Superior temporal gyrus (tissue), 1 donor: ENCODE results near the gene SBSN.
A peak's percentile ranks its signal among the peaks of the same experiment; 100 is the strongest.

Experiments used
- DNase-seq: peaks from one replicate; pipeline ENCODE4 v3.0.0-alpha.2; 2016; ENCODE audit errors: extremely low spot score

The SBSN gene

DNA sequence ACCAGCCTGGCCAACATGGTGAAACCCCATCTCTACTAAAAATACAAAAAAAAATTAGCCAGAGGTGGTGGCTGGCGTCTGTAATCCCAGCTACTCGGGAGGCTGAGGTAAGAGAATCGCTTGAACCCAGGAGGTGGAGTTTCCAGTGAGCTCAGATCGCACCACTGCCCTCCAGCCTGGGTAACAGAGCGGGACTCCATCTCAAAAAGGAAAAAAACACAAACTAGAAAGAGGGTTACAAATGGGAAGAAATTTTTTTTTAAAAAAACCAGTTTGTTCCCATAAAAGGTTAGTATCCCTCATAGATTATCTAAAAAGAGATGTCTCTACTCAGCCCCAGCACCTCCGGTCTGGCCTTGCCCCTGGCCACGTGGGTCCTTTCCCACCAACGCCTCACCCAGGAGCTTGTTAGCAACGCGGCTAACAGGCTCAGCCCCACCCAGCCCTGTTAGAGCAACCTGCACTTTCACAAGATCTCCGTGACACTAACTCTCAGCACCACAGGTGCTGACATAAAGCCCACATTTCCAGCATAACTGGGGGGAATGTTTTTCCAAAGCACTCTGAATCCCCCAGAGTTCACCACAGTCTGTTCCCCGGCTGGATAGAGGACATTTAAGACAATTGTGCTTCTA lies 19.0 kb downstream of the SBSN start:
- no peak for DNase-seq

DNA sequence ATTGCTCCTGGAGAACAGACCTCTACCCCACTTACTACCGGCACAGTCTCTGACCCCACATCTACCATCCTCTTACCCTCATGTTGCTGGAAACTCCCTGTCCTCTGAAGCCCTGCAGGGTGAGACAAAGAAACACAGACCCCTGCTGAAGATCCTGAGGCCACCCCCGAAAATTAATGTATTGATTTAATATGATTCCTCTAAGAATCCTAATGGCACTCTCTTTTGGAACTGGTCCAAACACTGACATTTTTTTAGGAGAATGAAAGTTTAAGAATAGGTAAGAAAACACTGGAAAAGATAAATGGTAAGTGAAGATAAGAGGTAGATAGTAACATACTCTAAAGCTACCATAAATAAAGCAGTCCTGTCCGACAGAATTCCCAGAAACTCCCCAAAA lies 20.0 kb downstream of the SBSN start:
- no peak for DNase-seq

DNA sequence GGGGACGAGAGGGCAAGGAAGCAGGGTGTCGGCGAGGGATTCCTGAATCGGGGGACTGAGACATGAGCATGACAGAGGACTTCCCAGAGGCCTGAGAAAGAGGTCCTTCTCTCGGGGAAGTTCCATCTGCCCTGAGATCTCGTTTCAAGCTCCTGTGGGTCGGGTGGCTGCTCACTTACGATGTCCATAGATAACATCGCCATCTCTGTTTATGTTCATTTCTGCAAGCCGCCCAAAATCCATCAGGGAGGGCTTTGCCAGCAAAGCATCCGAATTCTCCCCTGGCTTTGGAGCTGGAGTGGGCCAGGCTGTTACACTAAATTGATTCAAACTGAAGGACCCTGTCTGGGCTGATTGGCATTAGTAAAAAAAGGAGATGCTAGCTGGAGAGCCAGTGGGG lies 20.6 kb downstream of the SBSN start:
- no peak for DNase-seq

DNA sequence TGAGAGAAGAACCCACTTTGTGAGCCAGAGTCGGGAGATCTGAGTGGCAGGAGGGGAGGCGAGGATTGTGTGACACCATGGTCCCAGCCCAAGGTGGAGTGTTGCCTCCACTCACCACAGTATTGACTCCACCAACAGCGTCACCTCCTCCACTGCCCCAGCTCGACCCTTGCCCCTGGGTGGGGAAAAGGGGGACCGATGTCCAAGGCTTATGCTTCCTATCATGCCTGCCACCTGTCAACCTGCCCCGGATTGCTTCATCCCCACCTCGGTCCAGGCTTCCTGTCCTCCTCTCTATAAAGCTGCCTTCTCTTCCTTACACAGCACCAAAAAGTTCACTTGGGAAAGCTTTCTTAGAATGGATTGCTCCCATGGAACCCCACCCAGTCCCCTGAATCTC lies 22.1 kb downstream of the SBSN start:
- no peak for DNase-seq

DNA sequence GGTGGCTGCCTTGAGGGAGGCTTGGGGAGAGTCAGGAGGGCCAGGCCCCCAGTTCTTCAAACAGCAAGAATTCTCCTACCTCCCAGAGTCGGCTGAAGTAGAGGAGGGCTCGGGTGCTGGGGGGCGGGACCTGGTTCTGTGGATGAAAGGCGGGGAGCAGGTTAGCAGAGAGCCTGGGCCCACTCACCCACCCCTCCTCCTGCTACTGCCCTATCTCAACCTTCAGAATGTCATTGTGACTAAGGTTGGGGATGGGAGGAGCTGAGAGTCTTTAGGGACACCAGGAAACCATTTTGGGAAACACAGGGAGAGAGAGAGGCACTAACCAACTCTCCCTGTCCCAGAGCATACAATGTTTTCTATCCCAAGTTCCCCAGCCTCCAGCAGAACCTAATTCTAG lies 25.4 kb downstream of the SBSN start:
- DNase-seq: no peak

DNA sequence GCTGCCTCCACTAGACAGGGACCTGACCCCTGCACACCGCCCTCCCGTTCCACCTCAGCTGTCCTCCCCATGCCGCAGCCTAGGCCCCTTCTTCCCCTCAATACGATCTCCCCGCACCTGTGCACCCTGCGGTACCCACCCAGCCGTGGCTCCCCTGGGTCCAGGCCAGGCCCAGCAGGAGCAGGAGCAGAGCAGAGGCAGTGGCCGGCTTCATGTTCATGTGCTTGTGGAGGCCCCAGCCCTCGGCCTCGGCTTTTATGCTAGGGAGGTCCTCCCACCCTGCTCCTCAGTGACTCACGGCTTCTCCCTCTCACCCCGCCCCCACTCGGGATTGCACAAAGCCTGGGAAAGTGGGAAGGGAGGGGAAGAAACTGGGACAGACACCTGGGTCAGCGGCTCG lies 26.4 kb downstream of the SBSN start:
- DNase-seq: no peak

DNA sequence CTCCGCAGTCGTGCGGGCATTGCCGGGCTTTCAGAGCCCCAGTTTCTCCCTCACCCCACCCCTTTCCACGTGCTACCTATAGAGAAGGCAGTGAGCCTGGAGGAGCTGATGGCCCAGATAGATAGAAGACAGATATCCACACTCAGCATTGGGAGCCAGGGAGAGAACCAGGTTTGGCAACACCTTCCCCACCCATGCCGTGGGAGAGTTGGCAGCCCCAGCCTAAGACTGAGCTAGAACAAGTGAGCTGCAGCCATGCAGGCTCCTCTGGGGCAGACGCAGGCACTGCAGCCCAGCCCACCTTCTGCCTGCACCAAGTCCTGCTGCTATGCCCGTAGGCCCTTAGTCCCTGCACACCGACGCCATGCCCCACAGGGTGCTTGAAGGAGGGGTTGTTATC lies 27.5 kb downstream of the SBSN start:
- DNase-seq: no peak

DNA sequence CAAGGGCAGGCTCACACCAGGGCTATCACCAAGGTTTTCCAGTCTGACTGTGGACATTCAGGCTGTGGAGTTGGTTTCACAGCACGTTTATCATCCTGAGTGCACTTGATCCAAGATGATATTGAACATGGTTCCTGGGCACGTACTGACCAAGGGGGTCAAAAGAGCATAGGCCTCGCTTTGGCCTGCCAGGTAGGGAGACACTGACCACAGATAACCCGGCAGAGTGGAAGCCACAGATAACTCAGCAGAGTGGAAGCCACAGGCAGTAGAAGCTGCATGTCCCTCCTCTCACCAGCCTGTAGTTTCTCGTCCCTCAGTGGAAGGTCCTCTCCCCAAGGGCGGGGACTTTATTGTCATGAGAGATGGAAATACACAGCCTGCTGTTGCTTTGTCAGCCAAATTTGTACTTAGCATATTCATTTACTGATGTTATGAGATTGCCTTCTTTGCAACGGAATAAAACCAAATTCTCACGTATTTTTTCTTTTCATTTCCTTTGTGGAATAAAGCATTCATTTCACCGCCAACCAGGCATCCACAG lies 29.1 kb downstream of the SBSN start:
- DNase-seq: no peak

DNA sequence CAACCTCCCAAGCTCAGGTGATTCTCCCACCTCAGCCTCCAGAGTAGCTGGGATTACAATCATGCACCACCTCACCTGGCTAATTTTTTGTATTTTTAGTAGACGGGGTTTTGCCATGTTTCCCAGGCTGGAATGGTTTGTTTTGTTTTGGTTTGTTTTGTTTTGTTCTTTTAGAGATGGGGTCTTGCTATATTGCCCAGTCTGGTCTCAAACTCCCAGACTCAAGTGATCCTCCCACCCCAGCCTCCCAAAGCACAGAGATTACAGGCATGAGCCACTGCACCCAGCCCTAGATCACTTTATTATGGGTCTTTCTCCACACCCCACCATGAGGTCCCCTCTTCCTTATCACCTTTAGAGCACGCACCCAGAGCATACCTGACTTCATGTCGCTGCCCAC lies 29.9 kb downstream of the SBSN start:
- DNase-seq: no peak

DNA sequence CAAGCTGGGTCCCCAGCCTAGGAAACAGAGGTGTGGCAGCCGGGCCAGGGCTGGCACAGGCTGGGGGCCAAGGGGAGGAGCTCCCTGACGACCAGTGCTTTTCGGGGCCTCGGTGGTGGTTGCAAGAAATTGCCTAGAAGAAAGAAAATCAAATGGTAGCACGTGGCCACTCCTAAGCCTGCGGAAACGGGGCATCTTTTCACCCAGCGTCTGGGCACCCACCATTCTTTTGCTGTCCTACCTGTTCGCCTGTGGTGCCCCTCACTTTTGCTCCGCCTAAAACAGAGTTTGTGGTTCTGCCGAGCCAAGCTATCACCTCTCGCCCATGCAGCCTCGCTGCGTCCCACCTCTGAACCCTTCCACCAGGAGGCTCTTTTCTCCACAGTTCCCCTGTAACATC lies 30.7 kb downstream of the SBSN start:
- DNase-seq: no peak

DNA sequence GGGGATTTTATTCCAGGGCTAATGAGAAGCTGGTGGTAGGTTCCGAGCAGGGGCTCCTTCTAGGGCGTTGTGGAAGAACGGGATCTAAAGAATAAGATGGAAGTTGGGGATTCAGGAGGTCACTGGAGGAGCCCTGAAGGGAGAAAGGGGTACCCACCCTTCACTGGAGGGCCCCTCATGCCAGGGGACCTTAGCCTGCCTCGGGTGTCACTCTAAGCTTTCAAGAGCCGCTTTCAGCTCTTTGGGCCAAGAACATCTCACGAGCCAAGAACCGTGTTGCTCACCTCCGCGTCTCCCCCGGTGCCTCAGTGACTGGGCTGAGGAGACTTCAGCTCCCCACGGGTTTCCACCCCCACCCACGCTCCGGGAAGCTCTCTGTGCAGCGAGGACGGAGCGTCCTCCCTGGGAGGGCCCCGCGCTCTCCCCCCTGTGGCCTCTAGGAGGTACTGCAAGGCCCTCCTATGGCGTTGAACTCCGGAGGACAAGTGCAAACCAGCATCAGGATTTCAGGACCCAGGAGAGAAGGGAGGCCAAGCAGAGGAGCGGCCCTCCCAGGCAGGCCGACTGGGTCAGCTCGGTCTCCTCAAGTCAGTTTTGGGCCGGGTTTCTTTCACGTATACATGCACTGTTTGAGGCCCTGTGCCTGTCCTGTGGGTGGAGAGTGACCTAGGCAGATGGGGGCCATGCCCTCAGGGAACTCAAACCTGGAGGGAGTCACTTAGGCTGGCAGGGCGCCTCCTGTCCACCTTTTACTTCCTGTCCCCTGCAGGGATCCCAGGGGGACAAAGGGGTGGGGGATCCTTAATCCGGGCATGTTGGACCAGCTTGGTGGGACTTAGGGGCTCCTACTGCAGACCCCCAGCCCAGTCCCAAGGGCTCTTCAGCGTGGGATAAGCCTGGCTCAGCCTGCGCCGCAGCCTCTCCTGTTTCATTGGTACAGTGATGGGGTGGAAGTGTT lies 32.7 kb downstream of the SBSN start:
- peak; percentile 76 for DNase-seq

DNA sequence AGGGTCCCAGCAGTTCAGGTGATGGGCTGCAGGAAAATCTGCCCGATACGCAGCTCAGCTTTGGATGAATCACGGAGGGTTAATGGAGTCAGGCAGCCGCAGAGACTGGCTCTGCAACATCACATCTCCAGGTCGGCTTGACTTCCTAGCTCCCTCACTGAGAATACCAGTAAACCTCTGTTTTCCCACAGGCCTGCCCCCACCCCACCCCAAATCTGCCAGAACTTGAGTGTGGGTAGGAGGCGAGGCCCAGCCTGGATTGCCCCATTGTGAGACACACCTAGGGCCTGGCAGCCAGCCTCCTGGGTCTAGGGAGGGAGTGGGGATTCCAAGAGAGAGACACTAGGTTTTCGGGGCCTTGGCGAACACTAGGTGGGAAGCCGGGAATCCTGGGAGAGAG lies 34.1 kb downstream of the SBSN start:
- no peak for DNase-seq

DNA sequence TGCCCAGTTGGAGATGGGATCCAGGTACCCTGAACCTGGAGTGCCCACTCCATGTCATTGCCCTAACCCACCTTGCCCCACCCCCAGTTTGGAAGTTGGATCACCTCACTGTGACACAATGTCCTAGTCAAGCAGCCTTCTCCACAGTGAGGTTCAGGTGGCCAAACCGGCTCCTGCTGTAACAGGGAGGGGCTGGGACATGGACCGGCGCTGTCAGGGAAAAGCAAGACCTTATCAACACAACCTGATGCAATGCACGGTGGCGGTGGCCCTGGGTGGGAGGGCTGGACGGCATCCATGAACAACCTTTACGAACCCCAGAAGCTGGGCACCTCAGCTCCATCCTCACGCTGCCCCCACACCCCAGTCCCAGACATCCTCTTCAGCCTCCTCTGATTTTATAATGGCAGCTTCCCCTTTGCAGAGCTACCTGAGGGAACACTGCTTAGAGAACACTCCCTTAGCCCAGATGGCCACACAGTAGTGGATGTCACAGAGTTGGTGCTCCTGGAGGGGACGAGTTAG lies 36.2 kb downstream of the SBSN start:
- no peak for DNase-seq

DNA sequence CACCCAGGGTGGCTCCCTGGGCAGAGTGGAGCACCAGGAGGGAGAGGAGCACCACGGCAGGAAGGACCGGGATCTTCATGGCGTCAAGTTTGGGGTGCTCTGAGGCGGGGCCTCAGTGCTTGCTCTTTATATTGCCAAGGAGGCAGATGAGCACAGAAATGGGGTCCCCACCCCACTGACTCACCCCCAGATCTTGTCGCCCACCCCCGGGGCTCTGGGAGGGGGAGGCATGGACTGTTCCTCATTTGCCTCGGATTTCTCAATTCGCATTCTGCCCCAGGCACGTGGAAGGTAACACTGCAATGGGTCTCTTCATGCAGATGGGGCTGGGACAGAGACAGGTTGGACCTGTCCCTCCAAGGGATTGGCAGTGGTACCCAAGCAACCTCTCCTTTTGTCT lies 37.7 kb downstream of the SBSN start, which contains the start of gene KRTDAP:
TSS of gene KRTDAP (minus strand) at position 101 of the 400 bp plus-strand sequence. CDS start at position 79, 22 bp downstream.
- no peak for DNase-seq

DNA sequence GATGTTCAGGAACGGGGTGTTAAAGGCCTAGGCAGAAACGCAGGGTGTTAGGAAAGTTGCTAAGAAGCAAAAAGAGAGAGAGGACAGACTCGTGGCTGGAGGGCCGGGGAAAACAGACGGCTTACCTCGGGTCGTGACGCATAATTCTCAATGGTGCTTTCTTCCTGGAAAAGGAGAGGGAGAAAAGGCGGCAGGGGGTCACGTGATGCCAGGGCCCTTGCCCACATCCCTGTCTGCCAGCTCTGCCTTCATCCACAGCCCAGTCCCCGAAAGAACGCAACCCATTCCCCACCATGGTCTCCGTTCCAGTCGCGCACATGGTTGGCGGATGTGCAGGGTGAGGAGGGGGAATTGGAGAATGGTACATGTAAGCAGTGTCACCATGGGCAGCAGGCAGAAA lies 39.4 kb downstream of the SBSN start:
- DNase-seq: no peak

DNA sequence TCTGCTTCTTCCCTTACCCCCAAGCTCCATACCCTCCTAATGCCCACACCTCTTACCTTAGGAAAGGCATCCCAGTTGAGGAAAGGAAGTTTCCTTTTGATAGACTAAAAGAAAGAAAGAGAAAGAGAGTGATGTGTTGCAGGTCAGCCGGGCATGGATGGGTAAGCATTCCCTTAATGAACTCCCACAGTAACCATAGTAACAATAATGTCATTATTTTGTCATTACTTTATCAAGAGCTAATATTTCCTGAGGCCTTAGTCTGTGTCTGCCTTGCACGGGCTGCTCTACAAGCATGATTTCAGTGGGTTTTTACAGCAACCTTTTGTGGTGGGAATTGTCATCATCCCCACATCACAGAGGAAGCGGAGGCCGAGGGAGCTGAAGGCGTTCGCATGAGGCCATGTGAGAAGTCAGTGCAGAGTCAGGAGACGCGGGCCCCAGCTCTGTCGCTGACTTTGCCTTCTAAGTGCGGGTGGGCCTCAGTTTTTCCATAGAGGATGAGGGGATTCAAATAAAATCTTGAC lies 40.4 kb downstream of the SBSN start:
- no peak for DNase-seq

DNA sequence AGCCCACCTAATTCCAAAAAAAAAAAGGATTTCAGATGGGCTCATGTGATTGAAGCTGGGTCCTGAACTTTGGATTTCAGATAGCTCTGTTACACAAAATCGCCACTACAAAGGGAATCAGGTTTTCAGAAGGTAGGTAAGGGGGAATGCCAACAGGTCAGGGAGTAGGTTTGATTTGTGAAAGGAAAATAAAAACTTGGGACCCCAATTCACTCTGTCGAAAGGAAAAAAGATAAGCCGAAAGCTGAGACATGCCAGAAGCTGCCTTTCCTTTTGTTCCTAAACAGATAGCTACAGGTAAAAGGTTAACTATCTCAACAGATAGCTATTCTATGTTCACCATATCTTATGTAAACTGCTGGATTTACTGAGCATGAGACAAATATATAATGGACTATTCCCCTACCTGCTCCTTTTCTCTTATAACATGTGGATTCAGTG lies 41.8 kb downstream of the SBSN start:
- DNase-seq: no peak

DNA sequence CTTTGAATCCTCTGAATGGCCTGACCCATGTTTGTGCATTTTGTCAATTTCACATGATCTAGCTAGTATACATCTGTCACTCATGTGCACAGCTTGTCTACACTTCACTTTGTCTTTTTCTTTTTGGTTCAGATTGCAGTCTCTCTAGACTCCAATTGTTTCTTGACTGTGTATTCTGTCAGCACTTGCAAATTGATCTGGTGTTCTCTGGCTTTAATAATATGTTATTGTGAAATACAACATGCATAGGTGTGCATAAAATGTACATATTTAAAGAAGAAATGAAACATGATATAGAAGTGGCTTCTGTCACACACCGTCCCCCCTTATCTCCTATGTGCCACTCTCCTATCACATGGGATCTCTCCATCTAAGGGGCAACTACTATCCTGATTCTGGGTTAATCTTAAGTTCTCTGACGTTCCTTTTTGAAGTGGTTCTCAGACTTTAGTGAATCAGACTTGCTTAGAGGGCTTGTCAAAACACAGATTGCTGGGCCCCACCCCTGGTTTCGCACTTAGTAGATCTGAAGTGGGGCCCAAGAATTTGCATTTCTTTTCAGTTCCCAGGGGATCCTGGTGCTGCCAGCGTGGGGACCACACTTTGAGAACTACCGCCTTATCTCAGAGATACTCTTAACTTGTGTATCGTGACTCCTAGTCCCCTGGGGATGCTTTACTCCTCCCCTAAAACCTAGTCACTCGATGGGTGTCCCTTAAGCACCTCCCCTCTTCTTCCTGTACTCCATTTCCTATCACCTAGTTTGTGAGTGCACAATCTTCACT lies 43.7 kb downstream of the SBSN start:
- DNase-seq: no peak

DNA sequence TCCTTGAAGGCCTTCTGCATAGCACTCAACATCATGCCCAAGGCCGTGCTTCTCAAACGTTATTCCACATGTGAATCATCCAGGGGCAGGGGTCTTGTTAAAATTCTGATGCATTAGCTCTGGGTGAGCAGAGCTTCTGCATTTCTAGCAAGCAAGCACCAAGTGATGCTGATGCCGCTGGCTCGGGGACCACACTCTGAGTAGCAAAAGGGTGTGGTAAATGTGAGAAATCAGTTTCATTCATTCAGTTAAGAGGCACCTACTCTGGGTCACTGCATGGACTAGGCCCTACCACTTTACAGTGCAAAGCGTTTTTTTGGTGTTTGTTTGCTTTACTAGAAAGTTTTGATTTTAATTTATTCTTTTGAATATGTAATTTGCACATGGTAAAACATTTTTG lies 45.0 kb downstream of the SBSN start:
- DNase-seq: no peak

DNA sequence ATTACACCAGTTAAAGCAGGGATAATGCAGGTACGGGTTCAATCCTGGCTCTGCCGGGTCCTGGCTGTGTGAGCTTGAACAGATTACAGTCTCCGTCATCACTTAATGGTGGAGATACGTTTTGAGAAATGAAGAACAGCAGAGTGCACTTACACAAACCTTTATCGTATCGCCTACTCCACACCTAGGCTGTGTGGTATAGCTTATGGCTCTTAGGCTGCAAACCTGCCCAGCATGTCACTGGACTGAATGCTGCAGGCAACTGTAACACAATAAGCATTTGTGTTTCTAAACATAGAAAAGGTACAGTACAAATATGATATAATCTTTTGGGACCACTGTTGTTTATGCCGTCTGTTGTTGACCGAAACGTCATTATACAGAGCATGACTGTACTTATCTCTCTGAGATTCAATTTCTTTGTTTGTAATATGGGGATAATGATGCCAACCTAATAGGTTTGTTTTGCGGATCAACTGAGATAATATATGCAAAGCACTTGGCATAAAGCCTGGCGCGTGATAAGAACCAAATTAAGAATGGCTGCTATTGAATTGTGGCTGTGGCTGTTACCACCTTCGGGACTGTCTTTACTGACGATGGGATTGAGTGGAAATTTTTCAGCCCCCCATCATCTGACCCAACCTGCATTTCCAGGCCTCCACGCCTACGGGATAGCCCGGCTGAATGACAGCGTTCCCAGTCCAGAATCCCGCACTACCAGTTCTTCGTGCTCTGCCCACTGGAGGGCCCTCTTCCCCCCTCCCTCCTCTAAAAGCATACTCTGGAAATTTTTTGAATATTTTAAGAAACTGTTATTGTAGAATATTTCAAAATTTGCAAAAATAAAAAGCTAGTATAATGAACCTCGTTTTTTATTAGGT lies 49.1 kb downstream of the SBSN start:
- DNase-seq: no peak

DNA sequence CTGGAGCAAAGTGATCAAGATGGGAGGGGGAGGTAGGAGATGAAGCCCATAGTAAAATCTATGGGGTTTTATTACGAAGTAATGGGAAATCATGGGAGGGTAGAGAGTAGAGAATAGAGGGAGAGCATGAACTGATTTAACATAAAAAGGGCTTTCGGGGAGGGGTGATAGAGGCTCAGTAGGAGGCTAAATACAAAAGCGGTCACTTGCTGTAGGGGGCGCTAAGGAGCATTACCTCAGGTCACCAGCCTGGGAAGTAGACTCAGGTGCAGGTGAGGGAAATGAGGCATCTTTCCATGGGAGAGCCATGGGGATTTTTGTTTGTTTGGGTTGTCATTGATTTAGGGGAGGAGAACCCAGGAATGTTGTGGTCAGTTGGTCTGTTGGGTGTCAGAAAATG lies 52.0 kb downstream of the SBSN start:
- no peak for DNase-seq
